DOHH2 (cell line): Measurements from ENCODE around the gene CDH2.

Experiments used
- H3F3A ChIP-seq: fragments of 200-600 bp; sonication (generic), shearing (Covaris generic); 2 replicates; pipeline ENCODE4 v1.6.0; 2016; ENCODE audit warnings: antibody characterized with exemption, mild to moderate bottlenecking; ENCODE audit not compliant: control insufficient read depth, insufficient read depth
- H3K27ac ChIP-seq: fragments of 200-600 bp; sonication (generic); 2 replicates; pipeline ENCODE4 v1.5.1; 2014; ENCODE audit warnings: low read depth, mild to moderate bottlenecking, low read length, moderate library complexity
- H3K27me3 ChIP-seq: fragments of 200-600 bp; sonication (generic); 2 replicates; pipeline ENCODE4 v1.6.1; 2014; ENCODE audit warnings: mild to moderate bottlenecking, low read length, mixed read lengths; ENCODE audit not compliant: control insufficient read depth
- H3K36me3 ChIP-seq: fragments of 200-600 bp; sonication (generic); 2 replicates; pipeline ENCODE4 v1.6.1; 2014; ENCODE audit warnings: mild to moderate bottlenecking, low read length, moderate library complexity, mixed read lengths; ENCODE audit not compliant: control insufficient read depth
- H3K4me1 ChIP-seq: fragments of 200-600 bp; sonication (generic); 2 replicates; pipeline ENCODE4 v1.6.1; 2014; ENCODE audit warnings: mild to moderate bottlenecking, low read length, mixed read lengths; ENCODE audit not compliant: control insufficient read depth
- H3K4me2 ChIP-seq: fragments of 200-600 bp; sonication (generic); 2 replicates; pipeline ENCODE4 v1.6.0; 2014; ENCODE audit warnings: mild to moderate bottlenecking, low read length, moderate library complexity
- H3K4me3 ChIP-seq: fragments of 200-600 bp; sonication (generic); 2 replicates; pipeline ENCODE4 v1.5.1; 2014; ENCODE audit warnings: mild to moderate bottlenecking, low read length, mixed read lengths
- H3K79me2 ChIP-seq: fragments of 200-600 bp; sonication (generic); 2 replicates; pipeline ENCODE4 v1.6.1; 2014; ENCODE audit warnings: mild to moderate bottlenecking, low read length, mixed read lengths; ENCODE audit not compliant: control insufficient read depth
- H3K9me2 ChIP-seq: fragments of 200-600 bp; sonication (generic); replicated peaks from 2 replicates; pipeline ENCODE4 v1.6.1; 2014; ENCODE audit warnings: mild to moderate bottlenecking, low read length, mixed read lengths; ENCODE audit not compliant: control insufficient read depth
- H3K9me3 ChIP-seq: fragments of 200-600 bp; sonication (generic); 2 replicates; pipeline ENCODE4 v1.6.1; 2014; ENCODE audit warnings: antibody characterized with exemption, low read length, mixed read lengths; ENCODE audit not compliant: control insufficient read depth, insufficient read depth
- H4K20me1 ChIP-seq: fragments of 200-600 bp; sonication (generic); 2 replicates; pipeline ENCODE4 v1.6.0; 2014; ENCODE audit warnings: low read depth, mild to moderate bottlenecking, antibody characterized with exemption, low read length, moderate library complexity; ENCODE audit not compliant: control insufficient read depth, insufficient read depth
- EZH2phosphoT487 ChIP-seq: fragments of 200-600 bp; sonication (generic); IDR thresholded peaks from 2 replicates; pipeline ENCODE4 v1.6.1; 2017; ENCODE audit warnings: borderline replicate concordance, mild to moderate bottlenecking, antibody characterized with exemption, low read length, moderate library complexity, mixed read lengths
- TF ChIP-seq, protein P1 (sequence below): fragments of 200-600 bp; sonication (generic); IDR thresholded peaks from one replicate; pipeline ENCODE4 v1.5.1; 2014; ENCODE audit warnings: antibody characterized with exemption, mild to moderate bottlenecking, low read depth, low read length; ENCODE audit not compliant: poor library complexity, severe bottlenecking

The CDH2 gene

DNA sequence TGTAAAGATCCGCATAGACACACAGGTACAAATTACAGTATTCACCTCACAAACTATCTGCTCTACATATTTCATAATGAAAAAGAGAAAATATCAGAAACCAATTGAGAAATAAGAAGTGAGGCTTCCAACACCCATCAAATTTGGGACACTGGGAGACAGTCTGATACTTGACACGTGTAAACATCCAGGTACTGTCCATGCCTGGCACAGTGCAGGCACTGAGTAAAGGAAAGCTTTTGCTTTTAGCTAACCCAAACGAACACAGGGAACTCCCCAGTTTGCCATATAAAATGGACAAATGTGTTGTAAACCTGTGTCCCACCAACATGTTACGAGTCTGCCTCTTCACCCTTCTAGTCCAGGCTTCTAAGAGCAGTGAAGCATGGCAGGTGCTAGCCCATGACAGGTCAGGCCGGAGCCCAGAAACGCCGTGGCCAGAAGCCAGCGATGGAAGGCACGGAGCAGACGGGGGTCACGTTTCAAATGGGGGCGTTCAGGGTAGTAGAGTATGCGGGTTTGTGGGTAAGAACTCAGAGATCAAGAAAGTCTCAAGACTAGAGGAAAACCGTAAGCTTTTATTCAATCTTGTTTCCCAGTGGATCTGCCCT is 27.0 kb downstream of the CDH2 start:
- no peaks in the 10 kb centered on the region for H3K79me2 ChIP-seq
- H3K4me1 ChIP-seq, result no peaks in the 10 kb centered on the region

DNA sequence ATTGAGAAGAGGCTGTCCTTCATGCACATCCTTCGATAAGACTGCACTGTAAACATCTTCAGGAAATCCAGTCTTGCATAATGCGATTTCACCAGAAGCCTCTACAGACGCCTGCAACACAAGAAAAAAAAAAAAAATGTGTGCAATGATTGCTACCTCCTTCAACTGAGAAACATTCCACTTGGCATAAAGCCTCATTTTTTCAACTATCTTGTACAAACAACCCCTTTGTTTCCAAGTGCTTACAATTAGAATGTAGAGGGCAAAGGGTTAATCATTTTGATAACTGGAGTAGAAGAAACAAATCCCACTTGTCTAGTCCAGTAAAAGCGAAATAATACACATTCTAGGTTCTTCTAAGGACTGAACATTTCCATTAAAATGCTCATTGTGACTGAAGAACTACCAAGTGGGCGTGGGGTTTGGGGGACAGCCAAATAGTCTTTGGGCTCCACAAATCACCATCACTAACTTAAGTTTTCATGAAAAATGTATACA is 29.2 kb downstream of the CDH2 start:
- no peak overlapping the region for H3K4me3 ChIP-seq
- H3K36me3 ChIP-seq, result no peaks in the 10 kb centered on the region
- H3K4me2 ChIP-seq, result no peak overlapping the region
- TF ChIP-seq EZH2phosphoT487, result no peak
- TF ChIP-seq, protein P1, sequence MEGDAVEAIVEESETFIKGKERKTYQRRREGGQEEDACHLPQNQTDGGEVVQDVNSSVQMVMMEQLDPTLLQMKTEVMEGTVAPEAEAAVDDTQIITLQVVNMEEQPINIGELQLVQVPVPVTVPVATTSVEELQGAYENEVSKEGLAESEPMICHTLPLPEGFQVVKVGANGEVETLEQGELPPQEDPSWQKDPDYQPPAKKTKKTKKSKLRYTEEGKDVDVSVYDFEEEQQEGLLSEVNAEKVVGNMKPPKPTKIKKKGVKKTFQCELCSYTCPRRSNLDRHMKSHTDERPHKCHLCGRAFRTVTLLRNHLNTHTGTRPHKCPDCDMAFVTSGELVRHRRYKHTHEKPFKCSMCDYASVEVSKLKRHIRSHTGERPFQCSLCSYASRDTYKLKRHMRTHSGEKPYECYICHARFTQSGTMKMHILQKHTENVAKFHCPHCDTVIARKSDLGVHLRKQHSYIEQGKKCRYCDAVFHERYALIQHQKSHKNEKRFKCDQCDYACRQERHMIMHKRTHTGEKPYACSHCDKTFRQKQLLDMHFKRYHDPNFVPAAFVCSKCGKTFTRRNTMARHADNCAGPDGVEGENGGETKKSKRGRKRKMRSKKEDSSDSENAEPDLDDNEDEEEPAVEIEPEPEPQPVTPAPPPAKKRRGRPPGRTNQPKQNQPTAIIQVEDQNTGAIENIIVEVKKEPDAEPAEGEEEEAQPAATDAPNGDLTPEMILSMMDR, result no peak
- no peaks in the 10 kb centered on the region for H4K20me1 ChIP-seq
- no peaks in the 10 kb centered on the region for H3F3A ChIP-seq
- H3K27ac ChIP-seq, result no peak overlapping the region
- no peaks in the 10 kb centered on the region for H3K4me1 ChIP-seq
- H3K79me2 ChIP-seq, result no peaks in the 10 kb centered on the region
- H3K9me2 ChIP-seq, result no peaks in the 10 kb centered on the region
- H3K27me3 ChIP-seq, result no peaks in the 10 kb centered on the region
- H3K9me3 ChIP-seq, result no peaks in the 10 kb centered on the region

More for the DNA sequence above, 27.0 kb downstream of the CDH2 start:
- no peaks in the 10 kb centered on the region for H3K36me3 ChIP-seq
- H3K27ac ChIP-seq, result no peak overlapping the region
- no peaks in the 10 kb centered on the region for H3K9me2 ChIP-seq
- H4K20me1 ChIP-seq, result no peaks in the 10 kb centered on the region
- H3K9me3 ChIP-seq, result no peaks in the 10 kb centered on the region
- no peaks in the 10 kb centered on the region for H3F3A ChIP-seq
- H3K4me3 ChIP-seq, result no peak overlapping the region
- no peak for TF ChIP-seq EZH2phosphoT487
- TF ChIP-seq, protein P1, result no peak
- no peak overlapping the region for H3K4me2 ChIP-seq
- no peaks in the 10 kb centered on the region for H3K27me3 ChIP-seq

DNA sequence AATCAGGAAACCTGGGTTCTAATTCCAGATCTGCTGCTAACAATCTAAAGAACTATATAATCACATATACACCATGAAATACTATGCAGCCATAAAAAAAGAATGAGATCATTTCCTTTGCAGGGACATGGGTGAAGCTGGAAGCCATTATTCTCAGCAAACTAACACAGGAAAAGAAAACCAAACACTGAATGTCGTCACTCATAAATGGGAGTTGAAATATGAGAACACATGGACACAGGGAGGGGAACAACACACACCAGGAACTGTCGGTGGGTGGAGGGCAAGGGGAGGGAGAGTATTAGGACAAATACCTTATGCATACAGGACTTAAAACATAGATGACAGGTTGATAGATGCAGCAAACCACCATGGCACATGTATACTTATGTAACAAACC is 33.2 kb downstream of the CDH2 start:
- H3K9me2 ChIP-seq, result no peaks in the 10 kb centered on the region
- H3F3A ChIP-seq, result no peaks in the 10 kb centered on the region
- H3K9me3 ChIP-seq, result no peaks in the 10 kb centered on the region
- no peaks in the 10 kb centered on the region for H3K36me3 ChIP-seq
- no peaks in the 10 kb centered on the region for H3K79me2 ChIP-seq
- H3K4me1 ChIP-seq, result no peaks in the 10 kb centered on the region
- H3K4me3 ChIP-seq, result no peak overlapping the region
- no peaks in the 10 kb centered on the region for H4K20me1 ChIP-seq
- no peaks in the 10 kb centered on the region for H3K27me3 ChIP-seq
- H3K4me2 ChIP-seq, result no peak overlapping the region
- TF ChIP-seq EZH2phosphoT487, result no peak
- TF ChIP-seq, protein P1, result no peak
- no peak overlapping the region for H3K27ac ChIP-seq
